ENCODE measurements around the gene HIVEP2.

The HIVEP2 gene

GRCh38 chr6:142753196-142753595 lies 191.8 kb downstream of the HIVEP2 start:
- Histone ChIP-seq H3K36me3 (ENCODE audit: insufficient read depth, low read depth, low read length) (peaks cover 8% of the 10 kb centered on the region; the same call in 1 of the 2 replicates), H3K27ac (ENCODE audit: low read length) (no peak overlapping the region), H3K9ac (ENCODE audit: low read depth, low read length) (no peak overlapping the region), H3K27me3 (ENCODE audit: insufficient read depth, low read length) (no peaks in the 10 kb centered on the region), H3K9me3 (ENCODE audit: insufficient read depth, low read depth, low read length) (no peaks in the 10 kb centered on the region), H3K4me1 (ENCODE audit: insufficient read depth, low read length) (no peaks in the 10 kb centered on the region), H3K4me3 (ENCODE audit: low read length) (no peak overlapping the region)

GRCh38 chr6:142752348-142752747 lies 192.6 kb downstream of the HIVEP2 start:
- no peak overlapping the region for H3K27ac ChIP-seq (ENCODE audit: low read length)
- peaks cover 8% of the 10 kb centered on the region; the same call in 1 of the 2 replicates for H3K36me3 ChIP-seq (ENCODE audit: insufficient read depth, low read depth, low read length)
- no peaks in the 10 kb centered on the region for H3K9me3 ChIP-seq (ENCODE audit: insufficient read depth, low read depth, low read length)

GRCh38 chr6:142751452-142751851 lies 193.5 kb downstream of the HIVEP2 start:
- peaks cover 8% of the 10 kb centered on the region; the same call in 1 of the 2 replicates for H3K36me3 ChIP-seq (ENCODE audit: insufficient read depth, low read depth, low read length)
- no peak overlapping the region for H3K4me3 ChIP-seq (ENCODE audit: low read length)
- H3K27ac ChIP-seq (ENCODE audit: low read length) = no peak overlapping the region
- no peaks in the 10 kb centered on the region for H3K9me3 ChIP-seq (ENCODE audit: insufficient read depth, low read depth, low read length)
- H3K4me1 ChIP-seq (ENCODE audit: insufficient read depth, low read length) = no peaks in the 10 kb centered on the region
- H3K9ac ChIP-seq (ENCODE audit: low read depth, low read length) = no peak overlapping the region
- H3K27me3 ChIP-seq (ENCODE audit: insufficient read depth, low read length) = no peaks in the 10 kb centered on the region

More at GRCh38 chr6:142752348-142752747, 192.6 kb downstream of the HIVEP2 start:
- Histone ChIP-seq H3K27me3 (ENCODE audit: insufficient read depth, low read length) (no peaks in the 10 kb centered on the region), H3K9ac (ENCODE audit: low read depth, low read length) (no peak overlapping the region), H3K4me3 (ENCODE audit: low read length) (no peak overlapping the region), H3K4me1 (ENCODE audit: insufficient read depth, low read length) (no peaks in the 10 kb centered on the region)

- Histone ChIP-seq H3K27ac (ENCODE audit: low read length) (no peak overlapping the region), H3K9me3 (ENCODE audit: insufficient read depth, low read depth, low read length) (no peaks in the 10 kb centered on the region), H3K4me3 (ENCODE audit: low read length) (no peak overlapping the region), H3K27me3 (ENCODE audit: insufficient read depth, low read length) (no peaks in the 10 kb centered on the region), H3K4me1 (ENCODE audit: insufficient read depth, low read length) (no peaks in the 10 kb centered on the region), H3K9ac (ENCODE audit: low read depth, low read length) (no peak overlapping the region), H3K36me3 (ENCODE audit: insufficient read depth, low read depth, low read length) (peaks cover 8% of the 10 kb centered on the region; the same call in 1 of the 2 replicates)
Measured at GRCh38 chr6:142750998-142751397, 194.0 kb downstream of the HIVEP2 start.

- H3K4me1 ChIP-seq (ENCODE audit: insufficient read depth, low read length) = no peaks in the 10 kb centered on the region
- H3K4me3 ChIP-seq (ENCODE audit: low read length) = no peak overlapping the region
- H3K36me3 ChIP-seq (ENCODE audit: insufficient read depth, low read depth, low read length) = peaks cover 8% of the 10 kb centered on the region; the same call in 1 of the 2 replicates
- no peaks in the 10 kb centered on the region for H3K27me3 ChIP-seq (ENCODE audit: insufficient read depth, low read length)
- H3K27ac ChIP-seq (ENCODE audit: low read length) = no peak overlapping the region
- H3K9ac ChIP-seq (ENCODE audit: low read depth, low read length) = no peak overlapping the region
- H3K9me3 ChIP-seq (ENCODE audit: insufficient read depth, low read depth, low read length) = no peaks in the 10 kb centered on the region
Measured at GRCh38 chr6:142749556-142749955, 195.4 kb downstream of the HIVEP2 start.

- H3K36me3 ChIP-seq (ENCODE audit: insufficient read depth, low read depth, low read length) = no peaks in the 10 kb centered on the region
- H3K4me1 ChIP-seq (ENCODE audit: insufficient read depth, low read length) = no peaks in the 10 kb centered on the region
- no peak overlapping the region for H3K9ac ChIP-seq (ENCODE audit: low read depth, low read length)
- no peak overlapping the region for H3K27ac ChIP-seq (ENCODE audit: low read length)
- no peaks in the 10 kb centered on the region for H3K9me3 ChIP-seq (ENCODE audit: insufficient read depth, low read depth, low read length)
- no peak overlapping the region for H3K4me3 ChIP-seq (ENCODE audit: low read length)
- H3K27me3 ChIP-seq (ENCODE audit: insufficient read depth, low read length) = no peaks in the 10 kb centered on the region
Measured at GRCh38 chr6:142746524-142746923, 198.5 kb downstream of the HIVEP2 start.

GRCh38 chr6:142744836-142745235 lies 200.1 kb downstream of the HIVEP2 start:
- no peaks in the 10 kb centered on the region for H3K4me1 ChIP-seq (ENCODE audit: insufficient read depth, low read length)
- no peaks in the 10 kb centered on the region for H3K36me3 ChIP-seq (ENCODE audit: insufficient read depth, low read depth, low read length)
- H3K27ac ChIP-seq (ENCODE audit: low read length) = no peak overlapping the region
- no peaks in the 10 kb centered on the region for H3K27me3 ChIP-seq (ENCODE audit: insufficient read depth, low read length)
- H3K9me3 ChIP-seq (ENCODE audit: insufficient read depth, low read depth, low read length) = no peaks in the 10 kb centered on the region
- H3K4me3 ChIP-seq (ENCODE audit: low read length) = no peak overlapping the region
- no peak overlapping the region for H3K9ac ChIP-seq (ENCODE audit: low read depth, low read length)

- H3K9me3 ChIP-seq (ENCODE audit: insufficient read depth, low read depth, low read length) = no peaks in the 10 kb centered on the region
- H3K27ac ChIP-seq (ENCODE audit: low read length) = no peak overlapping the region
- H3K4me3 ChIP-seq (ENCODE audit: low read length) = no peak overlapping the region
- H3K27me3 ChIP-seq (ENCODE audit: insufficient read depth, low read length) = no peaks in the 10 kb centered on the region
- H3K36me3 ChIP-seq (ENCODE audit: insufficient read depth, low read depth, low read length) = no peaks in the 10 kb centered on the region
- no peak overlapping the region for H3K9ac ChIP-seq (ENCODE audit: low read depth, low read length)
- peaks cover 5% of the 10 kb centered on the region for H3K4me1 ChIP-seq (ENCODE audit: insufficient read depth, low read length)
Measured at GRCh38 chr6:142740449-142740848, 204.5 kb downstream of the HIVEP2 start.

GRCh38 chr6:142738731-142739130 lies 206.2 kb downstream of the HIVEP2 start:
- Histone ChIP-seq H3K27me3 (ENCODE audit: insufficient read depth, low read length) (no peaks in the 10 kb centered on the region), H3K9ac (ENCODE audit: low read depth, low read length) (no peak overlapping the region), H3K4me3 (ENCODE audit: low read length) (no peak overlapping the region), H3K36me3 (ENCODE audit: insufficient read depth, low read depth, low read length) (no peaks in the 10 kb centered on the region), H3K4me1 (ENCODE audit: insufficient read depth, low read length) (peaks cover 7% of the 10 kb centered on the region), H3K27ac (ENCODE audit: low read length) (no peak overlapping the region), H3K9me3 (ENCODE audit: insufficient read depth, low read depth, low read length) (no peaks in the 10 kb centered on the region)

GRCh38 chr6:142738035-142738396 lies 207.0 kb downstream of the HIVEP2 start:
- Histone ChIP-seq H3K27me3 (ENCODE audit: insufficient read depth, low read length) (no peaks in the 10 kb centered on the region), H3K9ac (ENCODE audit: low read depth, low read length) (no peak overlapping the region), H3K4me3 (ENCODE audit: low read length) (no peak overlapping the region), H3K9me3 (ENCODE audit: insufficient read depth, low read depth, low read length) (no peaks in the 10 kb centered on the region), H3K4me1 (ENCODE audit: insufficient read depth, low read length) (peaks cover 7% of the 10 kb centered on the region), H3K27ac (ENCODE audit: low read length) (no peak overlapping the region), H3K36me3 (ENCODE audit: insufficient read depth, low read depth, low read length) (no peaks in the 10 kb centered on the region)

GRCh38 chr6:142737368-142738034 lies 207.5 kb downstream of the HIVEP2 start:
- H3K9ac ChIP-seq (ENCODE audit: low read depth, low read length) = no peak overlapping the region

GRCh38 chr6:142735204-142735603 lies 209.8 kb downstream of the HIVEP2 start:
- H3K27me3 ChIP-seq (ENCODE audit: insufficient read depth, low read length) = no peaks in the 10 kb centered on the region
- H3K9ac ChIP-seq (ENCODE audit: low read depth, low read length) = no peak overlapping the region
- H3K9me3 ChIP-seq (ENCODE audit: insufficient read depth, low read depth, low read length) = no peaks in the 10 kb centered on the region
- H3K36me3 ChIP-seq (ENCODE audit: insufficient read depth, low read depth, low read length) = no peaks in the 10 kb centered on the region
- H3K4me1 ChIP-seq (ENCODE audit: insufficient read depth, low read length) = peaks cover 7% of the 10 kb centered on the region
- H3K4me3 ChIP-seq (ENCODE audit: low read length) = no peak overlapping the region
- no peak overlapping the region for H3K27ac ChIP-seq (ENCODE audit: low read length)

More at GRCh38 chr6:142737368-142738034, 207.5 kb downstream of the HIVEP2 start:
- Histone ChIP-seq H3K27ac (ENCODE audit: low read length) (no peak overlapping the region), H3K27me3 (ENCODE audit: insufficient read depth, low read length) (no peaks in the 10 kb centered on the region), H3K4me3 (ENCODE audit: low read length) (no peak overlapping the region), H3K4me1 (ENCODE audit: insufficient read depth, low read length) (peaks cover 7% of the 10 kb centered on the region), H3K9me3 (ENCODE audit: insufficient read depth, low read depth, low read length) (no peaks in the 10 kb centered on the region), H3K36me3 (ENCODE audit: insufficient read depth, low read depth, low read length) (no peaks in the 10 kb centered on the region)

Measured in iPS-20b (cell line).